Calu3 (cell line): ENCODE results near the gene PIRT. TPM values are rescaled to one million over a fixed set of nuclear protein-coding genes. Genes with fewer than 3 reads are reported as not detected.
A peak's percentile ranks its signal among the peaks of the same experiment; 100 is the strongest.

Experiments
- BruUV-seq: library from RNA; stranded (reverse); fragments of 400-500 nt; replicated peaks from 2 replicates; lab custom pipeline; 2021; lab: Mats Ljungman, UMichigan
- CTCF ChIA-PET: fragments of 300-600 bp; sonication (Branson Sonifier 250); formaldehyde crosslinking; loops from one replicate; lab custom pipeline; 2022; ENCODE audit warnings: antibody characterized with exemption; lab: Charles Lee
- DNase-seq: peaks from one replicate; pipeline ENCODE4 v3.0.0; 2022
- H3K27ac Mint-ChIP-seq: one replicate; pipeline ENCODE4 v1.8.0; 2022; ENCODE audit warnings: mixed read lengths; ENCODE audit not compliant: unreplicated experiment
- H3K27me3 Mint-ChIP-seq: one replicate; pipeline ENCODE4 v1.8.0; 2022; ENCODE audit warnings: mixed read lengths; ENCODE audit not compliant: unreplicated experiment
- H3K36me3 Mint-ChIP-seq: one replicate; pipeline ENCODE4 v1.8.0; 2022; ENCODE audit warnings: mild to moderate bottlenecking, moderate library complexity, mixed read lengths; ENCODE audit not compliant: insufficient read depth, unreplicated experiment
- H3K4me1 Mint-ChIP-seq: one replicate; pipeline ENCODE4 v1.8.0; 2022; ENCODE audit warnings: mild to moderate bottlenecking, low read depth, mixed read lengths; ENCODE audit not compliant: unreplicated experiment
- H3K4me3 Mint-ChIP-seq: one replicate; pipeline ENCODE4 v1.8.0; 2022; ENCODE audit warnings: mild to moderate bottlenecking, low read depth, moderate library complexity, mixed read lengths; ENCODE audit not compliant: unreplicated experiment
- H3K9me3 Mint-ChIP-seq: one replicate; pipeline ENCODE4 v1.8.0; 2022; ENCODE audit warnings: low read depth, mixed read lengths; ENCODE audit not compliant: unreplicated experiment
- intact Hi-C: fragments of 100-400 bp; cut with micrococcal nuclease; formaldehyde crosslinking; loops from one replicate; pipeline ENCODE4 v1.10.0; 2022; ENCODE audit not compliant: unreplicated experiment
- total RNA-seq: library from RNA; stranded (reverse); gene quantifications from 2 replicates; pipeline ENCODE4 v1.2.3, GENCODE V29; 2022
- TF ChIP-seq, protein P1 (sequence below): fragments of 200-600 bp; IDR thresholded peaks from one replicate; pipeline ENCODE4 v1.8.0; 2022; ENCODE audit warnings: antibody characterized with exemption; ENCODE audit not compliant: unreplicated experiment

PIRT gene
- total RNA-seq, 1 experiment from 2014 or later, result not detected

DNA sequence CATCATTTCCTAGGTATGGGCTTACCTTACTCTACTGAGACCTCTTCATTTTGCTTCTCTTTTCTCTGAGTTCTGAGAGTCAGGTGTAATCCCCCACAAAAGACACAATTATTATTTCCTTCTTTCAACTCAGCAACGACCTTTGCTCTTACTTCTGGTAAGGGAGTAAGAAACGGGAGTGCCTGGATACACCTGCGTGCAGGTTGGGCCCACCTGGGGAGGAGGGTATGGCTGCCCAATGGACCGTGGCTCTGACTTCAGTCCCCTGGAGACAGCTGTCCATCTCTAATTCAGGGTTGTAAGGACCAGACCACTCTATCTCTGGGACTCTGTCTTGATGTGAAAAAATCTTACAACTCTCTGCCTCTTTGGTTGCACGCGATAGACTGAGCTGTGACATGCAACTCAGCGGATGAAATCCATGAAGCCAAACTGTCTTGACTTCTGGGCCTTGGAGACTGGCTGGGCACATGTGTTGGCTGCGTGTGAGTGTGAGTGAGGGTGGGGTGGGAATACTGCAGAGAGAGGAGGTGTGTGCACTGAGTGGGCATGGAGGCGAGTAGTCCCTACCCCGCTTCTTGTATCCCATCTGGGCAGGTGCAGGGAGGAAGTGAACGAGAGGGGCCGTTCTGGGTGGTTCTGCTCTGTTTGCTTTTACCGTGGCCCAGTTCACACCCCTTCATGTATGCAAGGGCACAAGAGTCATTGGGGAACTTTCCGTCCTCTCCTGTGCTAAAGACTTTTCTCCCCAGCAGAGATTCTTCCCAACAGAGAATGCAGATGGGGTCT is 35.2 kb downstream of the PIRT start:
- CTCF ChIA-PET, result no interaction called here
- BruUV-seq, result no TSS peak
- Mint-ChIP-seq H3K9me3 (no peaks in the 10 kb centered on the region), H3K36me3 (no peaks in the 10 kb centered on the region), H3K27me3 (no peaks in the 10 kb centered on the region), H3K27ac (no peak overlapping the region), H3K4me1 (peaks cover 8% of the 10 kb centered on the region), H3K4me3 (no peak overlapping the region)
- TF ChIP-seq, protein P1, sequence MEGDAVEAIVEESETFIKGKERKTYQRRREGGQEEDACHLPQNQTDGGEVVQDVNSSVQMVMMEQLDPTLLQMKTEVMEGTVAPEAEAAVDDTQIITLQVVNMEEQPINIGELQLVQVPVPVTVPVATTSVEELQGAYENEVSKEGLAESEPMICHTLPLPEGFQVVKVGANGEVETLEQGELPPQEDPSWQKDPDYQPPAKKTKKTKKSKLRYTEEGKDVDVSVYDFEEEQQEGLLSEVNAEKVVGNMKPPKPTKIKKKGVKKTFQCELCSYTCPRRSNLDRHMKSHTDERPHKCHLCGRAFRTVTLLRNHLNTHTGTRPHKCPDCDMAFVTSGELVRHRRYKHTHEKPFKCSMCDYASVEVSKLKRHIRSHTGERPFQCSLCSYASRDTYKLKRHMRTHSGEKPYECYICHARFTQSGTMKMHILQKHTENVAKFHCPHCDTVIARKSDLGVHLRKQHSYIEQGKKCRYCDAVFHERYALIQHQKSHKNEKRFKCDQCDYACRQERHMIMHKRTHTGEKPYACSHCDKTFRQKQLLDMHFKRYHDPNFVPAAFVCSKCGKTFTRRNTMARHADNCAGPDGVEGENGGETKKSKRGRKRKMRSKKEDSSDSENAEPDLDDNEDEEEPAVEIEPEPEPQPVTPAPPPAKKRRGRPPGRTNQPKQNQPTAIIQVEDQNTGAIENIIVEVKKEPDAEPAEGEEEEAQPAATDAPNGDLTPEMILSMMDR, result no peak
- DNase-seq, result no peak
- intact Hi-C loops, result no loop called here

DNA sequence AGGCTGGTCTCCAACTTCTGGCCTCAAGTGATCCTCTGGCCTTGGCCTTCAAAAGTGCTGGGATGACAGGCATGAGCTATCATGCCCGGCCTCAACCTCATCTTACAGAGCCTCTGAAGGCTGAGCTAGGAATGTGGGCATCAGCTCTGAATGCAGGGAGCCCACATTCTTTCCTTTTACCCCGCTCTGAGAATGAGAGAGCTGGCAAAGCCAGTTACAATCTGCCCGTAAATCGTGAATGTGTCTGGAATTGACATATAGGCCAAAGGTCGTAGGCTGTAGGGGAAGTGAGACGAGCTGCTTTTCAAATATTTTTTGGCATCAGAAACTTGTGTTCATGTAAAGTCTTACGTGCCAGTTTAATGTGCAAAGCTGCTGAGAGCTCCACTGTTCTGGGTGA is 38.5 kb downstream of the PIRT start:
- peaks cover 8% of the 10 kb centered on the region for H3K4me1 Mint-ChIP-seq
- TF ChIP-seq, protein P1, result no peak
- DNase-seq, result no peak
- CTCF ChIA-PET, result interaction anchor here (0.6 to 1.0 kb wide), 2 partner anchors 22 to 62 kb away, joined by 3 read pairs; no protein-coding TSS in a partner anchor
- no peaks in the 10 kb centered on the region for H3K36me3 Mint-ChIP-seq
- no peak overlapping the region for H3K4me3 Mint-ChIP-seq
- no TSS peak for BruUV-seq
- intact Hi-C loops, result no loop called here
- H3K27me3 Mint-ChIP-seq, result no peaks in the 10 kb centered on the region
- H3K27ac Mint-ChIP-seq, result no peak overlapping the region
- no peaks in the 10 kb centered on the region for H3K9me3 Mint-ChIP-seq

DNA sequence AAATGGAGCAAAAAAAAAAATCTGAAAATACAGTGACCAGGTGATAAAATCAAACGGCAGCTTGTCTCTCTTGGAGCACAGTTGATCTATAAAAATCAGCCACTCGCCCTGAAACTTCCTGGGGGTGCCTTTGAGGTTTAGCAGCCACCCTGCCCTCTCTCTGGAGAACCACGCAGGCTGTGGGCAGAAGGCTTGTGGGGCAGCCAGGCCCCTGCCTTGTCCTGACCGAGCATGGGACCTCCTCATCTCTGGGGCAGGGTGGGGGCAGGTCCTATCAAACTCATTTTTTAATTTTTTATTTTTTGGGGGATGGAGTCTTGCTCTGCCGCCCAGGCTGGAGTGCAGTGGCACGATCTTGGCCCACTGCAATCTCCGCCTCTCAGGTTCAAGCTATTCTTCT is 39.0 kb downstream of the PIRT start:
- no peak overlapping the region for H3K27ac Mint-ChIP-seq
- no peaks in the 10 kb centered on the region for H3K27me3 Mint-ChIP-seq
- TF ChIP-seq, protein P1, result no peak
- H3K4me3 Mint-ChIP-seq, result no peak overlapping the region
- H3K36me3 Mint-ChIP-seq, result no peaks in the 10 kb centered on the region
- intact Hi-C loops, result no loop called here
- no TSS peak for BruUV-seq
- H3K4me1 Mint-ChIP-seq, result peaks cover 8% of the 10 kb centered on the region
- no peak for DNase-seq
- CTCF ChIA-PET, result interaction anchor here (0.6 to 1.0 kb wide), 2 partner anchors 14 to 62 kb away, joined by 3 read pairs; no protein-coding TSS in a partner anchor
- no peaks in the 10 kb centered on the region for H3K9me3 Mint-ChIP-seq

DNA sequence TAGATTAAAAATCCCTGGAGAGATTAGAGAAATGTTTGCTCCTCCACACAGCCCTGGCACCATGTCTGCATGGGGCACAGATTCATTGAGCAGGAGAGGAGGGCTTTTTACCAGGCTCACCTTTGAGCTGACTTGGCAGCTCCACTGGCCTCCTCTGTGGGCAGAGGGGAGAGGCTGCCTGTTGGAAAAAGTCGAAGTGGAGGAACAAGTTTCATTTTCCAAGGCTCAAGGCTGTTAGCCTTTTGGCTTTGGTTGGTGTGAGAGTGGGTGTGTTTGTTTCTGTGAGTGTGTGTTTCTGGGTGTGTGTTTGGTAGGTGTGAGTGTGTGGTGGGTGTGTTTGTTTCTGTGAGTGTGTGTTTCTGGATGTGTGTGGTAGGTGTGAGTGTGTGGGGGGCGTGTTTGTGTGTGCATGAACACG is 39.5 kb downstream of the PIRT start:
- intact Hi-C loops, result no loop called here
- CTCF ChIA-PET, result interaction anchor here (0.6 to 0.7 kb wide), 2 partner anchors 15 to 49 kb away, joined by 3 read pairs; no protein-coding TSS in a partner anchor
- BruUV-seq, result no TSS peak
- peaks cover 8% of the 10 kb centered on the region for H3K4me1 Mint-ChIP-seq
- no peak overlapping the region for H3K4me3 Mint-ChIP-seq
- TF ChIP-seq, protein P1, result no peak
- peak; percentile 20 for DNase-seq
- no peaks in the 10 kb centered on the region for H3K36me3 Mint-ChIP-seq
- H3K9me3 Mint-ChIP-seq, result no peaks in the 10 kb centered on the region
- H3K27me3 Mint-ChIP-seq, result no peaks in the 10 kb centered on the region
- no peak overlapping the region for H3K27ac Mint-ChIP-seq
